ENCODE results near the gene GM2A.
"Not testable (repeated sequence)": the region's sequence is repeated elsewhere in the genome, so short reads cannot be mapped to it uniquely, and the experiment has no call there.

The GM2A gene

DNA sequence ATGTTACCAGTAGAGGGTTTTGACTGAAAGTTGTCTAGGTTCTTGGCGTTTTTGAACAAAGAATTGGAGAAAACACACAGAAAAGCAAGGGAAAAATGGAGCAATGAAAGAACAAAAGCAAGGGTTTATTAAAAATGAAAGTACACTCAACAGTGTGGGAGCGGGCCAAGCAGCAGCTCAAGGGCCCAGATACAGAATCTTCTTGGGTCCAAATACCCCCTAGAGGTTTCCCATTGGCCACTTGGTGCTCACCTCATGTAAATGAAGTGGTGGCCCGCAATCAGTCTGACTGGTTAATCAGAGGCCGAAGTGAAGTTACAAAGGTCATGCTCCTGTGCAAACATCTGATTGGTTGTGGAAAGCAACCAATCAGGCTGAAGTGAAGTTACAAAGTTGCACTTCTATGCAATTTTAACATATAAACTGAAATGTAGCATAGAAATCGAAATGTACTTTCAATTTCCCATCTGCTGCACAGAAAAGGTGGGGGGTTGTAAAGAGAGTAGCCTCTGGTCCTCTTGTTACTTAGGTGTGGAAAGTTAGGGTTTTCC is 1.9 kb upstream of the GM2A start:
- H3K27me3 ChIP-seq: no peaks in the 10 kb centered on the region
- H3K36me3 ChIP-seq: no peaks in the 10 kb centered on the region
- no peaks in the 10 kb centered on the region for H3K4me1 ChIP-seq
- no peak overlapping the region for H3K4me3 ChIP-seq (ENCODE audit: low read depth, low read length)
- no peak for TF ChIP-seq CTCF (IDR thresholded peaks at IDR 0.05; ENCODE audit: low read depth, low read length)
- DNase-seq: no peak
- H3K9me3 ChIP-seq: no peaks in the 10 kb centered on the region

DNA sequence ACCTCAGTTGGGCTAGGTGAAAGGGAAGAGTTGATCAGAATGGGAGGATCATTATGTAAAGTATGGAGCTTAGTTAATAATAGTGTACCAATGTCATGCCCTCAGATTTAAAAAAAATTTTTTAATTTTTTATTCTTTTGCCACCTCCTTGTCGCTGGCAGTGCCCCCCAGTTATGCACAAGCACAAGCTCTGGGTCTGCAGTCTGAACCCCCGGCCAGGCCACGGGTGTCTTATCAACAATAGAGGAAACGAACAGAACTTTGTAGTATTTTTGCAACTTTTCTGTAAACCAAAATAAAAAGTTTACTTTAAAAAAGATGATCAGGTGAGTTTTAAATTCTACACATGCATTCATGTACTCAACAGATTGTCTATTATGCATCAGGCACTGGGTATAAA is 1.4 kb upstream of the GM2A start:
- no peaks in the 10 kb centered on the region for H3K9me3 ChIP-seq
- TF ChIP-seq CTCF (IDR thresholded peaks at IDR 0.05; ENCODE audit: low read depth, low read length): no peak
- H3K27me3 ChIP-seq: no peaks in the 10 kb centered on the region
- no peaks in the 10 kb centered on the region for H3K36me3 ChIP-seq
- DNase-seq: no peak
- no peaks in the 10 kb centered on the region for H3K4me1 ChIP-seq
- no peak overlapping the region for H3K4me3 ChIP-seq (ENCODE audit: low read depth, low read length)

DNA sequence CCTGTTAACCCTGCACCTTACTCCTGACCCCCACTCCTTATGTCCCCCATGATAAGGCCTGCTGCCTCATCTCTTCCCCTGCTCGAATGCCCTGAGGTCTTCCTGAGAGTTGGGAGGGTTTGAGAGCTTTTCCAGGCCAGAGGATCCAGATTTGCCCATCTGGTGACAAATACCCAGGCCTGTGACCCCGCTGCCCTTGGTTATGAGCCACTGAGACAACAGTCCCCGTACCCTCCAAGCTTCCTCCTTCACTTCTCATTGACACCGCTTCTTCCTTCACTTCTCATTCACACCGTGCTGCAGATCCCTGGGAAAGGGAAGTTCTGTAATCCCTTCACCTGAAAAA is 593 bp downstream of the GM2A start:
- no peaks in the 10 kb centered on the region for H3K9me3 ChIP-seq
- TF ChIP-seq CTCF (IDR thresholded peaks at IDR 0.05; ENCODE audit: low read depth, low read length): no peak
- no peaks in the 10 kb centered on the region for H3K36me3 ChIP-seq
- no peaks in the 10 kb centered on the region for H3K27me3 ChIP-seq
- no peak for DNase-seq
- H3K4me1 ChIP-seq: no peaks in the 10 kb centered on the region
- peak overlapping the region; percentile 68 for H3K4me3 ChIP-seq (ENCODE audit: low read depth, low read length)

DNA sequence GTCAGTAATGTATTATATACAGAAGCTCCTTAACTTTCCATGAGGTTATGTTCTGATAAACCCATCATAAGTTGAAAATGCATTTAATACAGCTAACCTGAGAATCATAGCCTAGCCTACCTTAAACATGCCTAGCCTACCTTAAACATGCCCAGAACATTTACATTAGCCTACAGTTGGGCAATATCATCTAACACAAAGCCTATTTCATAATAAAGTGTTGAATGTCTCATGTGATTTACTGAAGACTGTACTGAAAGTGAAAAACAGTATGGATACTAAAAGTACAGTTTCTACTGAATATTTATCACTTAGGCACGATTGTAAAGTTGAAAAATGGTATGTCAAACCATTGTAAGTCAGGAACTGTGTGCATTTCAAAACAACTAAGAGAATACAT is 1.6 kb downstream of the GM2A start:
- no peak for TF ChIP-seq CTCF (IDR thresholded peaks at IDR 0.05; ENCODE audit: low read depth, low read length)
- no peak overlapping the region for H3K4me3 ChIP-seq (ENCODE audit: low read depth, low read length)
- H3K9me3 ChIP-seq: no peaks in the 10 kb centered on the region
- H3K27me3 ChIP-seq: no peaks in the 10 kb centered on the region
- DNase-seq: no peak
- H3K36me3 ChIP-seq: no peaks in the 10 kb centered on the region
- H3K4me1 ChIP-seq: no peaks in the 10 kb centered on the region

DNA sequence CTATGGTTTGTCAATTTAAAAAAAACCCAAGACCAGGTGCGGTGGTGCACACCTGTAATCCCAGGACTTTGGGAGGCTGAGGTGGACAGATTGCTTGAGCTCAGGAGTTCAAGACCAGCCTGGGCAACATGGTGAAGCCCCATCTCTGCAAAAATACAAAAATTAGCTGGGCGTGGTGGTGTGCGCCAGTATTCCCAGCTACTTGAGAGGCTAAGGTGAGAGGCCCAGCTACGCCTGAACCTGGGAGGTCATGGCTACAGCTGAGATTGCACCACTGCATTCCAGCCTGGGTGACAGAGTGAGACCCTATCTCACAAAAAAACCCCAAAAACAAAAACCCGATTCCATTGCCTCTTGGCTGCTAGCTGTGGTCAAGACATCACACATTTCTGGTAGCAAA is 2.0 kb downstream of the GM2A start:
- not testable (repeated sequence) for H3K27me3 ChIP-seq; H3K4me1 ChIP-seq; DNase-seq; H3K9me3 ChIP-seq; H3K4me3 ChIP-seq (ENCODE audit: low read depth, low read length); H3K36me3 ChIP-seq

DNA sequence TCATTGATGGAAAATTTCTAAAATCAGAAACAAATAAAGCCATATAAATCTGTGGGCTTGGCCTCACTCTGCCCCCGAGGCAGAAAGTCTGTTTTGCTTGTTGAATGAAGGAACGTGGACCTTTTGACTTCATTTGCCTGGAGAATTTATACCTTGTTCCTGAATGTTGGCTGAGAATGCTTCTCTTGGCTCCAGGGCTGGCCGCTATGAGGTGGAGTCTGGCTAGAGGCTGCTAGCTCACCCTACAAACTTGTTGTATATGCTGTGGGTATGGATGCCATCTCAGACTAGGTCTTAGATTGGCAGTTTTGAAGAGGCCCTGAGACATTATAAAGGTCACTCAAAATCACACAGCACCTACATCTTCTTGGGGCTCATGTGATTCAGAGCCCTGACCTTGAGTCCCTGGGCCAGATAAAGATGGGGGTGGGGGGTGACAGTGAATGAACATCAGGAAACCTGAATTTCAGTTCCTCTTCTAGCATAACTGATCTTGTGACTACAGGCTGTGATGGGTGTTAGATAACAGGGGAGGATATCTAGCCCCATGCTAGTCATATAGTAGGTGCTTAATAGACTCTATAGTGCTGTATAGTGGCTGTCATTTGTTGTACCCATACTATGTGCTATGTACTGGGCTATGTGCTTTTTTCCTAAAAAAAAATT is 2.8 kb downstream of the GM2A start:
- H3K4me1 ChIP-seq: no peaks in the 10 kb centered on the region
- H3K27me3 ChIP-seq: no peaks in the 10 kb centered on the region
- no peak for DNase-seq
- no peaks in the 10 kb centered on the region for H3K36me3 ChIP-seq
- no peaks in the 10 kb centered on the region for H3K9me3 ChIP-seq
- H3K4me3 ChIP-seq (ENCODE audit: low read depth, low read length): no peak overlapping the region
- TF ChIP-seq CTCF (IDR thresholded peaks at IDR 0.05; ENCODE audit: low read depth, low read length): no peak
